HG03097 (cell line): ENCODE data around the gene BASP1.
"Not testable (repeated sequence)": the region's sequence is repeated elsewhere in the genome, so short reads cannot be mapped to it uniquely, and the experiment has no call there.

ENCODE experiments used
- ATAC-seq: cut with Tn5 transposase; IDR thresholded peaks from one replicate; pipeline ENCODE4 v1.9.1; 2021; ENCODE audit not compliant: unreplicated experiment, low FRiP score

Gene BASP1

DNA sequence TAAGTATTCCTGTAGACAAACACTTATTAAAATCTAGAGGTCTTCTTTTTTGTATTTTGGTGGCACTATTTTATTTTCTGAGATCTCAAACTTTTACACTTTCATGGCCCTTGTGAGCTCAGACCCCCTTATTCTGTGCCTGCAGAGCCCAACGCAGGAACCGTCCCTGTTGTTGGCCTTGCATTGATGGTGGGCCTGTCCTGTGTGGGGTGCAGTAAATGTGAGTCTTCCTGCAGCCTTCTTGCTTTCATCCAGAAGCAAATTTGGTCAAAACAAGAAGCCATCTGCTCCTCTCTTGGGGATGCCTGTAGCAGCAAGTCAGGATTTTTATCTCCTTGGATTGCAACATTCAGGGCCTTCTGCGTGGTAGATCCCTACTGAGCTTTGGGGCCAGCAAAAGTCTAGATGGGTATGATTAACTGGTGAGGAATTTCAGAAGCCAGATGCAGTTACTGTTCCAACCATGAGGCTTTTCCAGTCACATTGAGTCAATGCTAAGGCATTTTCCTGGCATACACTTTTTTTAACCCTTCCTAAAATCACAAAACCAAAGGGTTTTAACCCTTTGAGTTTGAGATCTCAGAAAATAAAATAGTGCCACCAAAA is 31.7 kb downstream of the BASP1 start:
- no peak for ATAC-seq

DNA sequence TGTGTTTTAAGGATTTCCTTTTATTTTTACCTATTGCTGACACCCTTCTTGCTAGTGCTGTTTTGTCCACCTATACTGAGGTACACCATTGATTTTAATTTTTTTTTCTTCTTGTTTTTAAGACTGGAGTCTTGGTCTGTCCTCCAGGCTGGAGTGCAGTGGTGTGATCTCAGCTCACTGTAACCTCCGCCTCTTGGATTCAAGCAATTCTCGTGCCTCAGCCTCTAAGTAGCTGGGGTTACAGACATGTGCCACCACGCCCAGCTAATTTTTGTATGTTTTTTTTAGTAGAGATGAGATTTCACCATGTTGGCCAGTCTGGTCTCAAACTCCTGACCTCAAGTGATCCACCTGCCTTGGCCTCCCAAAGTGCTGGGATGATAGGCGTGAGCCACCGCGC is 32.4 kb downstream of the BASP1 start:
- ATAC-seq, result not testable (repeated sequence)

DNA sequence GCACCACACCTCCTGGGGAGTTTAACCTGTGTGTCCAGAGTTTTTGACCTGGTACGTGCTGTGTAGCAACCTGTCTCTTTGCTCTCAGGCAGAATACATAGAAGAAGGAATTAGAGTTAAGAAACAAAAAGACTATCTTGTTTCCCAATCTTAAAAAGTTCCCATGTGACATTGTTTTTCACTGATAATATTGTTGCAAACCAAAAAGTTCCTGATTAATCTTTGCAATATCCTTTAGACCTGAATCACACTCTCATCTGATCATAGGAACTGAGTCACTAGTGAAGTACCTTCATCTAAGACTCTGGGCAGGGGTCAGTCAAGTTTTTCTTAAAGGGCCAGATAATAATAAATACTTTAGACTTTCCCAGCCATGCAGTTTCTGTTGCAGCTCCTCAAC is 35.1 kb downstream of the BASP1 start:
- ATAC-seq, result no peak

DNA sequence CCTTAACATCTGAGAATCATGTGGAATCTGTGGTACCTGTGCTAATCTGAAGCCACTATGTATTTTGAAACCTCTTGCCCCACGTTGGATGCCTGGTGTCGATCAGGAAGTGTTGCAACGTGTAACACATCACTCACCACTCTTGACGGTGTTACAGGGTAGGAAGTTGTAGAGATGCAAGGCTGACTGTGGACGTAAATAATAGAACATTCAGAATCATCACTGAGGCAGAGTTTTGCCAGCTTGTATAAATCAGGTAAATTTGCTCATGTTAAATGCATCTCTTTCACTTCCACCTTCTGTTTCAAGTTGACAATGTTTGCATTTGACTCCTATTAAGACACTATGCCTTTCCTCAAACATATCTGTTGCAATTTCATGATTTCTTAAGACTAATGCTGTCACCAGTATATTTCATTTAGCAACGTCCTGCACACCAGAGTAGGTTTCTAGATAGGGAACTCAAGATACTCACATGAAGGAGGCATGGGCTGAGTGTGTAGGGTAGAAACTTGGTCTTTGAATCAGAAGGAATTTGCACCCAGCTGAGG is 38.1 kb downstream of the BASP1 start:
- no peak for ATAC-seq

DNA sequence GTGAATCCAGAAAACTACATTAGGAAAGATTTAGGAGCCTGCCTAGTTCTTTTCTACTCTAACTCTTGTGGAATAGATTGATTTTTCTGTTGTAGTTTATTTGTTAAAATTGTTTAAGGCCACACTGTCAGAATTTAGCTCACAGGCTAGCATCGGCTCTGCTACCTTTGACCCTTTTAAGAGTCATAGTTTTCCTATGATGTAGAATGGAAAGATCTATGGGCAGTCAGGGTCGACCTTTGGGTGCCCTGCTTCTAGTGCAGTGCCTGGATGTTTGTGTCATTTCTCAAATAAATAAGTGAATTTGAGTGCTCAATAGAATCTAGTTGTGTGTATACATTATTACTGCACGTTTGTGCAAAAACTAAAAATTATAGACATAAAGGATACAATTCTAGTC is 38.7 kb downstream of the BASP1 start:
- ATAC-seq, result no peak

DNA sequence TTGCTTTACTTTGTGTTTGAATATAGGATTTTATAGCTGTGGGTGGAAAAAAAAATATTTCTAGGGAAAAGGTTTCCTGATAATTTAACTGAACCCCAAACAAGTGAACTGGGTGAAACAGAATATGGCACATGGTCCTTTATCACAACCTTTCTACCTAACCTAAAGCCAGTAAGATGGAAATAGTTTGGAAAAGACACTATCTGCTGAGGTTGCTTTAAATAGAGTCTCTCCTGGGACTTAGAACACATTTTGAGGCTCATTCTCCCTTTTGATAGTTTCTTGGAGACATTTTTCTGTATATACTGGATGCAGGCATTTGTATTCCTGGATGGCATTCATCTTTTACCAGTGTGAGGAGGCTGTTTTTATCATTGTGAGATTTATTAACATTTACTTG is 39.4 kb downstream of the BASP1 start:
- ATAC-seq, result no peak

DNA sequence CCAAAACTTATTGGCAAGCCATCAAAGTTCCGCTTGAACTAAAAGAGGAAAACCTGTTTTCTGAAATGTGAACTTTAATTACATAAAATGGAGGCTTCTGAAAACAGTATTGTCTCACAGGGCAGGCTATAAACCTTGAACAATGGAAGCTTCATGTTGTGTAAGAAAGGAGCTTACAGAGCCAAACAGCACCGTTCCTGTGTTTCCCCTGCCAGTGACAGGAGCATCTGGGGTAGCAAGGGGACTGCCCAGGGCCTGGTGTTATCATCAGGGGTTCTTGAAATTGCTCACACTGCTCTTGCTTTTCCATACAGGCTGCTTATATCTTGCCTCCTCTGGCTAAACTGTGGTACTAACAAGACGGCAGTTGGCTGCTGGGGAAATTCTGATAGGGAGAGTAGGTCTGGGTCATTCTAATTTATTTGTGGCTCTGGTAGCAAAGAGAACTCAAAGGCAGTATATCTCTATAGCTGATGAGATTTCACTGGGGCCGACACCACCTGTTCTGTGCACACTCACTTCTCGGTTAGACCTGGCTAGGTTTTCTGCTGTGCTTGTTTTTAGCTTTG is 40.4 kb downstream of the BASP1 start:
- peak; percentile 85 for ATAC-seq

DNA sequence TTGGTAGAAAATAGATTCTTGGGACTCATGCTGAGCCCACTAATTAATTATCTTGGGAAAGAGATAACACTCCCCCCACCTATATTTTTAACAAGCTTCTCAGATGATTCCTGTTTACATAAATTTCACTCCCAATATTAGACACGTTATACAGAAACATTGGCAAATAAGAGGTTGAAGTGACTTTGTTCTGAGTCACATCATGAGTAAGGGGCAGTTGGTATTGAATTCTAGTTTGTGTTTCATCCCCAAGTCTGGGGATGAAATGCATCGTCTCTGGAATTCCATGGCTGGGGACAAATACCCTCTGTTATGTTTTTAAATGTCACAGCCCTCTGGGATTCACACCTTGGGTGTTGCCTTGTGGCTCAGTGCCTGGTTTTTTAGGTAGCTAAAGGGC is 41.0 kb downstream of the BASP1 start:
- ATAC-seq, result no peak

DNA sequence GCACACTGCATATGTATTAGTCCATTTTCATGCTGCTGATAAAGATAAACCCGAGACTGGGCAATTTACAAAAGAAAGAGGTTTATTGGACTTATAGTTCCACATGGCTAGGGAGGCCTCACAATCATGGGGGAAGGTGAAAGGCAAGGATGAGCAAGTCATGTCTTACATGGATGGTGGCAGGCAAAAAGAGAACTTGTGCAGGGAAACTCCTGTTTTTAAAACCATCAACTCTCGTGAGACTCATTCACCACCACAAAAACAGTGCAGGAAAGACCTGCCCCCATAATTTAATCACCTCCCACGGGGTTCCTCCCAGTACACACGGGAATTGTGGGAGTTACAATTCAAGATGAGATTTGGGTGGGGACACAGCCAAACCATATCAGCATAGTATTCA is 41.6 kb downstream of the BASP1 start:
- not testable (repeated sequence) for ATAC-seq

DNA sequence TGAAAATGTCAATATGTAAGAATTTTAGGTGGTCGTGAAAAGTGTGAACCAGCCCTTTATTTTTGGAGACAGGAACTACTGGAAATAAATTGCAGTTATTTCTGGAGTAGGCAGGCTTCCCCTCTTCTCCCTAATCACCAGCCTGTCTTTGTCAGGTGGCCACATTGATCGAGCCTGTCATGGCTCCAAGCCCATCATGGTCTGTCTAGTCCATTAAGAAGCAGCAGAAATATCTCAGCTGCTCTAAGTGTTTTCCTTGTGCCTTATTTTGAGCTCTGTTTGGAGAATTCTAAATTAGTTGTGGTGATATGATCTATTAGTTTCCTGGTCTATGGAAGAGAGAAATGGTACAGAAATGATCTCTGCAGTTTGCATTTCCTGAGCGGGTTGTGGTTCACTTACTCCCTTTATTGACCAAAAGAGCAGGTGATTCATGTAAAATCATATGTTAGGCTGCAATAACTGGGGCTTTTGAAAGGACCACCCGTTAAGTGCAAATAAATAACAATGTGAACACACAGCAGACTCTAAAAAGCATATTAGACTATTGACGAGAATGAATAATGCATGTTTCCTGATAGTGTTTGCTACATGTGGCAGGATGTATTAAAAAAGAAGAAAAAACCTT is 42.3 kb downstream of the BASP1 start:
- no peak for ATAC-seq

DNA sequence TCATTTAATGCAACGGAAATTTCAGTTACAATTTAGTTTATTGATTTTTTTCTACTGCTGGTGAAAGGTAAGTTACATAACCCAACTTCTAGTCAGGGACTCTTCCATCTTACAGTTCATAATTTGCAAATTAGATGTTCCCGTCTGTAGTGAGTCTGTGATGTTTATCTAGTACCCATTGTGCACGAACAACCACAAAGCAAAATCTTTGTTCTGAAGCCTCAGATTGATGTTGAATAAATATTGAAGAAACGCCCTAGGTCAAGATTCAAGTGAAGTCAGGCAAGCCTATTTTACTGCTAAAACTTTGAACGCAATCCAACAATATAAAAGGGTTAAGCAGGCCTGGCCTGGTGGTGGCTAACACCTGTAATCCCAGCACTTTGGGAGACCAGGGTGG is 43.1 kb downstream of the BASP1 start:
- no peak for ATAC-seq

DNA sequence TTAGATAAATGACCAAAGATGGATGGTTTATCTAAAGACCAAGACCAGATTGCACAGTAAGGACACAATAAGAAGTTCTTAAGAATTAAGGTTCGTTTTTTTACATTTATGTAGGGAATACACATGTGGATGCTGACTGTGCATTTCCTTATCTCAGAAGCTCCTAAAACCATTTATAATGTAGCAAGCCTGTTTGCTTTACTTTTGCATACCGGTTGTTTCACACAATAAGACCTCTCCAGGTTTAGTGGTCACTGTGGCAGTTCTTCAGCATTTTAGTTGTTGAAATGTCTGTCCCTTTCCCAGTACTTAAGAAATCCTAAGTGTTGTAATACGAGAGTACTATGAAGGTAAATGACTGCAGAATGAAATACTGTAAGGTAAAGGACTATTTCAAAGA is 43.6 kb downstream of the BASP1 start:
- no peak for ATAC-seq

DNA sequence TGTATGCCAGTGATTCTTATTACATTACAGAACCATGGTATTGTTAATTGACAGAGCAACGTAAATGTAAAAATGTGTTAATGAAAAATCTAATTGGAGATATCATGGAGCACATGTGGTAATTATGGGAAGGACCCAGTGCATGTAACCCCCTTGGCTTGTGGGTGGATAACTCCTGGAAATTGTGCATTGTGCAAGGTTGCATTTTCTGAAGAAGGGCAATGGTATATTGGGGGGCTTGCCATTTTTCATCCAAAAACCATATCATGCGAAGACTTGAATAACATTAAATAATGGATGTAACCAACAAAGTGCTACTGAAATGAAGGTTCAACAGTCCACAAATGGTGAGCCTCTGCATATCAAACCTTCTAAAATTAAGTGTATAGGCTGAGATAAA is 47.6 kb downstream of the BASP1 start:
- ATAC-seq, result no peak

DNA sequence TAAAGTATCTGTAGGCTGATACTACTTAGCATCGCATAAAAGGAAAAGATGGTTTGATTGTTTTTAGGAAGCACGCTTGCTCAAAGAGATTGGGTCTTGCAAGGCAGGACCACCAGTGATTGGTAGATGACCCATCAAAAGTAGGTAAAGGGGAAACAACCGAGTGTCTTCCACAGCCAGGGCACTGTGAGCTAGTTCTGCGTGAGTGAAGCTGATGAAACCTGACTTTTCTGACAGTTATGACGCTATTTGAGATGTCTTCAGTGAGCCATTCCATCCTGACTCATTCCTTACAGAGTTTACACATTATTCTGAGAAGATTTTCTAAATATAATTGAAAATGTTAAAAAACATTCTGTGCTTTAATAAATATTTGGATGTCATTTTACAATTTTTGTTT is 49.7 kb downstream of the BASP1 start:
- ATAC-seq, result no peak

DNA sequence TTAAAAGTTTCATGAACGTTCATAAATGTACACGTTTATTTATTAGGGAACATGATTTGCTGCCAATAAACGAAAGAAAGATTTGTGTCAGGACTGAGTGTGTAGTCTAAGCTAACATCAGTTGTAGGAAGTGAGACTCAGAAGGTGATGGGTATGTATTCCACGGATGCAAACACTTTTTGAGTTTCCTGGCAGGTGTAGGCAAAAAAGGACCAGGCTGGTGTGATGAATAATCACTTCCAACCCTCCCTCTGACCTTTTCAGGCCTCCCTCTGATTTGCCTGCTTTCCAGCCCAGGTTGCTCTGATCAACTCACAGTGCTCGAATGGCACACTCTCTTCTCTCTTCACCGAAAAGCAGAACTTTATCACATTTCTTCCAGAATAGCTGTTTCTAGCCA is 51.8 kb downstream of the BASP1 start:
- ATAC-seq, result no peak

DNA sequence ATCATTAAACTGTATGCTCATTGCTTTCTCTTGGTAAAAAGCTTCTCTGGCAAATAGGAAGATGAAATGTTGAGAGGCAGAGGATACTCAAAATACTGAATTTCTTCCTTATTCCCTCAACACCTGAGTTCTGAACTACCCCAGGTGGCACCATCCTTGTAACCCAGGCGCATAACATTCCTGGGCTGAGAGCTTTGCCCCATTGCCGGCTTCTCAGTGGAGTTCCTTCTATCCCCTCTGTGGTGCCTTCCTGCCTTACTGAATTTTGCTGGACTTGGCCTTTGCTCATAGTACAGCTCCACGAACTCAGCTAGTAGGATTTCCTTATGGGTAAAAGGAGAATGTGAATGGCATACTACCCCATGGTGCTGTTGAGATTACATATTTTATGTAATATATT is 54.7 kb downstream of the BASP1 start:
- no peak for ATAC-seq

DNA sequence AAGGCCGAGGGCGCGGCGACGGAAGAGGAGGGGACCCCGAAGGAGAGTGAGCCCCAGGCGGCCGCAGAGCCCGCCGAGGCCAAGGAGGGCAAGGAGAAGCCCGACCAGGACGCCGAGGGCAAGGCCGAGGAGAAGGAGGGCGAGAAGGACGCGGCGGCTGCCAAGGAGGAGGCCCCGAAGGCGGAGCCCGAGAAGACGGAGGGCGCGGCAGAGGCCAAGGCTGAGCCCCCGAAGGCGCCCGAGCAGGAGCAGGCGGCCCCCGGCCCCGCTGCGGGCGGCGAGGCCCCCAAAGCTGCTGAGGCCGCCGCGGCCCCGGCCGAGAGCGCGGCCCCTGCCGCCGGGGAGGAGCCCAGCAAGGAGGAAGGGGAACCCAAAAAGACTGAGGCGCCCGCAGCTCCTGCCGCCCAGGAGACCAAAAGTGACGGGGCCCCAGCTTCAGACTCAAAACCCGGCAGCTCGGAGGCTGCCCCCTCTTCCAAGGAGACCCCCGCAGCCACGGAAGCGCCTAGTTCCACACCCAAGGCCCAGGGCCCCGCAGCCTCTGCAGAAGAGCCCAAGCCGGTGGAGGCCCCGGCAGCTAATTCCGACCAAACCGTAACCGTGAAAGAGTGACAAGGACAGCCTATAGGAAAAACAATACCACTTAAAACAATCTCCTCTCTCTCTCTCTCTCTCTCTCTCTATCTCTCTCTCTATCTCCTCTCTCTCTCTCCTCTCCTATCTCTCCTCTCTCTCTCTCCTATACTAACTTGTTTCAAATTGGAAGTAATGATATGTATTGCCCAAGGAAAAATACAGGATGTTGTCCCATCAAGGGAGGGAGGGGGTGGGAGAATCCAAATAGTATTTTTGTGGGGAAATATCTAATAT is 58.1 kb downstream of the BASP1 start:
- ATAC-seq, result no peak

DNA sequence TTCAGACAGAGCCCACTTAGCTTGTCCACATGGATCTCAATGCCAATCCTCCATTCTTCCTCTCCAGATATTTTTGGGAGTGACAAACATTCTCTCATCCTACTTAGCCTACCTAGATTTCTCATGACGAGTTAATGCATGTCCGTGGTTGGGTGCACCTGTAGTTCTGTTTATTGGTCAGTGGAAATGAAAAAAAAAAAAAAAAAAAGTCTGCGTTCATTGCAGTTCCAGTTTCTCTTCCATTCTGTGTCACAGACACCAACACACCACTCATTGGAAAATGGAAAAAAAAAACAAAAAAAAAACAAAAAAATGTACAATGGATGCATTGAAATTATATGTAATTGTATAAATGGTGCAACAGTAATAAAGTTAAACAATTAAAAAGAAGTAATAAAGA is 59.0 kb downstream of the BASP1 start:
- peak; percentile 49 for ATAC-seq

DNA sequence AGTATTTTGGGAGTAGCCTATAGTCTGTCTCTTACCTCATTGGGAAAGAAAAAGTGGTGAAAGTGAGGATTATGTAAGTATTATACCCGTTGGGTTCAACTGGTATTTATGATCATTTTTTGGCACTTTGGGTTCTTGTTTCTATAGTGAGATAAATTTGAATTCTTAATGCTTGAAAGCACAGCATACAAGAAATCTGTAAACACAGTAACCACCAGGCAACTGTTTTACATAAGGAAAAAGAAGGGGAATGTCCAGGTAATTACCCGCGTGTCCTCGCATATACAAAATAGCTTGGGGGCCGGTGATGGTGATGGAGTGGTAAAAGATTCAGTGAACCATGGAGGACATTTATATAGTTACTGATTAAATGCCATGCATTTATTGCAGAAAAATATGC is 60.5 kb downstream of the BASP1 start:
- ATAC-seq, result no peak

DNA sequence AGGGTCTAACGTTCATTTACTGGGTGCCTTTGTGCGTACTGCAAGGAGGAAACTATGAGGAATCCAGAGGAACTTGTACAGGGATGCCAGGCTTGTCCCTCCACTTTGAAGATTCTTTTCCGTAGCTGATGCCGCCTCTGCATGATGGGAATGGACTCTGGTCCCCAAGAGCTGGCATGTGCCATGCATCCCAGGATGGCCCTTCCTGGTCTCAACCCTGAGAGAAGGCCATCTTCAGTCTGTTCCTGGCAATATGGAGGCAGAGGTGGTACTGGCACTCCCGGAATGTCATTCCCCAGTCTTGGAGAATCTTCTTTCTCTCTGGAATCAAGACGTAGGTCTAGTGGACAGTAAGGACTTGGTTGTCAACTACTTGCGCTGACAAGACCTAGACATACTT is 61.5 kb downstream of the BASP1 start:
- ATAC-seq, result no peak

DNA sequence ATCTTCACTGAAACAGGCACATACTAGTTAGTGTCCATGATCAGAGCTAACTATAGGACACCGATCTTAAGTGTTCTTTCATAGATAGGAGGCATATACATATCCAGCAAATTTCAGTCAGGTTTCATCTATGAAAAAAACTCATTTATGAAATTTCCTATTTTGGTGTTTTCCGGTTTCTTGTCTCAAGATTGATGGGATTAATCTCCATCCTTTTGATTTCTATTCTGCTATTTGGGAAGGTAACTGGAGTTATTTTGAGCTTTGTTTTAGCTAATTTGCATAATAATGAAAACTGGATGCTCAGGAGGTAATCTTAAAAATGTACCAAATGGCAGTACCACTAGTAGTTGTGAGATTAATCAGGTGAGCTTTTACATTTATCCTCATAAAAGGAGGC is 62.1 kb downstream of the BASP1 start:
- no peak for ATAC-seq
